Suppressor macrophage treated with lipopolysaccharide for 1 hour (primary cell): ENCODE results near the gene TMEM252.

Source experiments
- DNase-seq, 3 donors: peaks; one replicate each; pipeline ENCODE4 v3.0.0-alpha.2; 2020 to 2022

The TMEM252 gene

DNA sequence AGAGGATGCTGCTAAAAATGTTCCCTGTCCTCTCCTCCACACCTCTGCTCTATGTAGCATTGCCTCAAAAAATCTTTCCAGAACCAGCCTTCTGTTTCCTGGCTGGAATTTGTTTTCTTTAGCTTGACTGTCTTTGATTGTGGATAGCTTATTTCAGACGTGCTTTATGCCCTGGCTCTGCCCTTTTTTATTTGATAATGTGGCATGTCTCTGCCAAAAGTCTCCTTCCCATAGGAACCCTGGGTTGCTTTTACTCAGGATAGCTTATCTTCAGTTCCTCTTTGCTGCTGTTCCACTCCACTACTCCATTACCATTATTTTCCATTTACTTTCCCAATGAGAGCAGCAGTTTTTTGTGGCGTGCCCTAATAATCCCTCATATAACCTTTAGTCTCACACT, 885 bp upstream of the TMEM252 start:
- no peak for DNase-seq

- DNase-seq: no peak
These were observed 2.5 kb downstream of the TMEM252 start for GRCh38 chr9:68538200-68538599.

GRCh38 chr9:68537616-68537880, 3.1 kb downstream of the TMEM252 start:
- no peak for DNase-seq

DNA sequence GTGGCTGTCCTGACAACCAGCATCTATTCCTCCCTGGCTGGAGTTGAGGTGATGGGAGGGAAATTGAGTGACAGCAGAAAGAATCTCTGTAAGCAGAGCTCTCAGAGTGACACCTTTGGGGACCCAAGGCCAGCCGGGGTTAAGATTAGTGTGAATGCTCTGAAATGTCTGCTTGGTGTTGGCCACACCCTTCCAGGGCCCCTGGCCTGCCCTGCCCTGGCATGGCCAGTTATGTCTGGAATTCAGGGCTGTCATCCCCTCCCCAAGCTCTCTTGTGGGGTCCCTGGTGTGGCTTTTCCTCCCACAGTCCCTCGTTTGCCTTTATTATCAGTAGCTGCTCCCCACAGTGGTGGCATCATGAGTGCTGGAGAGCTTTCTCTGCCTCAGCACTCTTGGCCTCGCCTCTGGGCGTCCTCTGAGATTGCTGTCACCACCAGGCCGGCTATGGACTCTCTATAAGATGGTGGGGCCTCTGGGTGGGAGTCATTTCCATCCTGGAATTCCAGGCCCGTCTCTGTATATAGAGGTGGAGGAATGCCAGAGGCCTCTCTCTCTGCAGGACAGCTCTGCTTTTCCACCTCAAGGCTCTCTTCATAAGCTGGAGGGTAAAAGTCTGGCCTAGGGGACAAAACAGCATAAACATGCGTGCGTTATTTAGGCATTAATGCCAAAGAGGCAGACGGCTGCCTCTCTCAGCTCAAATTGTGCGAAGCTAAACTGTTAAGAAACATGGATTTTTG, 3.6 kb downstream of the TMEM252 start:
- no peak for DNase-seq

DNA sequence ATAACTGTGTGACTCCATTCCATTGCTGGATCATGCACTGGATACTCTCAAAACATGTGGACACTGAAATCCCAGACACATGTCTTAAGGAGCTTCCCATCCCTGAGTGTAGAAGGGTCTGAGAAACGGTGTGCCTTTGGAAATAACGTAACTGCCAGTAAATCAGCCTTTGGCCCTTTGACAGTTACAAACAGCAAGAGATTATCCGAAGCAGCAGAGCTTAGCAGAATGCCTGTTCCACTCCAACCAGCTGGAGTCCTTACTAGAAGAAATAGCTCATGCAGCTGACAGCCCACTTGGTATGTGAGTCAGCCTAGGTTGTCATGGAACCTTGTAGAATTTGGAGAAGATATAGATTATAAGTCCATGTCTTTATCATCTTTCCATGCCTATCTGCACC, 7.0 kb downstream of the TMEM252 start:
- no peak for DNase-seq

GRCh38 chr9:68532131-68532530, 8.6 kb downstream of the TMEM252 start:
- DNase-seq: peak in 2 of 3 donors; percentile 12 to 17

GRCh38 chr9:68530618-68531017, 10.1 kb downstream of the TMEM252 start:
- DNase-seq: peak in 2 of 3 donors; percentile 11 to 41

- DNase-seq: no peak
These were observed 17.2 kb downstream of the TMEM252 start for GRCh38 chr9:68523367-68523936.

- DNase-seq: no peak
These were observed 17.7 kb downstream of the TMEM252 start for GRCh38 chr9:68522954-68523353.

DNA sequence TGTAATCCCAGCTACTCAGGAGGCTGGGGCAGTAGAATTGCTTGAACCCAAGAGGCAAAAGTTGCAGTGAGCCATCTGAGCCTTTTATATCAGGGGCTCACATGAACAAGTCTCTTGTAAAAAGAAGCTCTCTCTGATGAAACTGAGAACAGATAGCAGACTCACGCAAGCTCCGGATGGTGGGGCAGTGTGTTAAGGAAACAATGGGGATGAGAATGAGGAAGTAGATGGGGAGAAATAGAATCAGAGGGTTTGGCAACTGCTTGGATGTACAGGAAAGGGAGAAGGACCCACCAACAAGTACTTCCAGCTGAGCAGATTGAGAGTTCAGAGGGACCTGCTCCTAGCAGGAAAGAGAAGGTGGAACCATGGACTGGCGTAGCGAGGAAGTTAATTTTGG, 18.6 kb downstream of the TMEM252 start:
- DNase-seq: peak; percentile 68 to 72 (median 70)

DNA sequence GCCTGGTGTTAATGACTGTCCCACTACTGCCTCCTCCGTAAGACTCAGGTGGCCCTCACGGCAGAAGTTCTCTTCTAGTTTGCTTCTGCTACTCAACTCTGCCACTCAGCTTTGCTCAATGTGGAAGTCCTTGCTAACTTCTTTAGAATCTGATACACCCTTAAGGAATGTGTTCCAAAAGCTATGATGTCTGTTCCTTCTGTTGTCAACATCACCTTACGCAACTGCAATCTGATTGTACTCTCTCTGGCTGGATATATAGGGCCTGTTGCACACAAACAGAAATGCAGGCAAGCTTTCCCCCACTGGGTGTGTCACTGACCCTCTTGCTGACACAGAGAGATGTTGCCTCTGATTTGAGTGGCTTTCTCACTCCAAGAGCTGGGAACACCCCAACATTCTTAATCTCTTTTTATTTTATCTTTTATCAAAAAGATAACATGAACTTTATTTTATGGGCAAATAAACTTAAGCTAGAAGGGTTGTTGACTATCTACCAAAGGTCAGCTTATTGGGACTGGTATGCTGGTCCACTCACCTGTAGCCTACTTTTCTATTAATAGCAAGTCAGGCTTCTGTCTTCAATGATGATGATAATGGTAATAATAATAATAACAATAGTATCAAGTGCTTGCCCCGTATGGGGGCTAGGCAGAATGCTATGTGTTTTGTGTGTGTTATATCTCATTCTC, 25.2 kb downstream of the TMEM252 start:
- peak in 2 of 3 donors; percentile 12 to 23 for DNase-seq

DNA sequence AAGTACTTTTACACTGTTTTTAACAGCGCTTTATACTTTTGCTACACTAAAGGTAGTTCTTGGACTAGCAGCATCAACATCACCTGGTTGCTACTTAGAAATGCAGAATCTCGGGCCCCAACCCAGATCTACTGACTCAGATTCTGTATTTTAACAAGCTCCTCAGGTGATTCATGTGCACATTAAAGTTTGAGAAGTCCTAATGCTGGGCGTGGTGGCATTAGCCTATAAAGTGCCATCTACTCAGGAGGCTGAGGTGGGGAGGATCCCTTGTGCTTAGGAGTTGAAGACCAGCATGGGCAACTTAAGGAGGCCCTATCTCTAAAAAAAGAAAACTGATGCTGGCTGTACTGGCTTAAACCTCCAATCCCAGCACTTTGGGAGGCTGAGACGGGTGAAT, 26.7 kb downstream of the TMEM252 start:
- no peak for DNase-seq

- no peak for DNase-seq
These were observed 27.3 kb downstream of the TMEM252 start for GRCh38 chr9:68513385-68513784.

GRCh38 chr9:68509689-68510088, 31.0 kb downstream of the TMEM252 start:
- DNase-seq: no peak

DNA sequence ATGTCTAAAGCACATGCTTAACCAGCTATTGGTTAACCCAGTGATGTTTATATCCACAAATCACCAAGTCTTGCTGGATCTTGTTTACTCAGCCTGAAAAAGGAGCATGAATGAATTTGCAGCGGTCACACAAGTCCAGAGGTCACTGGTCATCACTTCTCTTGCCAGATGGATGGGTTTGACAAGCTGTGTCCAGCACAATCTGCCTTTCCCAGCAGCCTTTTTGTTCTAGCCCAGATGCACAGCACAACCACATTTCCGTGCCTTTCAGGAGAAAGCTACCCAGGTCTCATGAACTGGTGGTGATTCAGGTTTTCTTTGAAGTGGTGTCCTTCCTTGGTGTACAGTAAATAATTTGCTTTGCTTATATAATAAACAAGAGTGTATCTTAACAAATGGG, 32.1 kb downstream of the TMEM252 start:
- no peak for DNase-seq

- DNase-seq: no peak
These were observed 32.9 kb downstream of the TMEM252 start for GRCh38 chr9:68507806-68508145.

DNA sequence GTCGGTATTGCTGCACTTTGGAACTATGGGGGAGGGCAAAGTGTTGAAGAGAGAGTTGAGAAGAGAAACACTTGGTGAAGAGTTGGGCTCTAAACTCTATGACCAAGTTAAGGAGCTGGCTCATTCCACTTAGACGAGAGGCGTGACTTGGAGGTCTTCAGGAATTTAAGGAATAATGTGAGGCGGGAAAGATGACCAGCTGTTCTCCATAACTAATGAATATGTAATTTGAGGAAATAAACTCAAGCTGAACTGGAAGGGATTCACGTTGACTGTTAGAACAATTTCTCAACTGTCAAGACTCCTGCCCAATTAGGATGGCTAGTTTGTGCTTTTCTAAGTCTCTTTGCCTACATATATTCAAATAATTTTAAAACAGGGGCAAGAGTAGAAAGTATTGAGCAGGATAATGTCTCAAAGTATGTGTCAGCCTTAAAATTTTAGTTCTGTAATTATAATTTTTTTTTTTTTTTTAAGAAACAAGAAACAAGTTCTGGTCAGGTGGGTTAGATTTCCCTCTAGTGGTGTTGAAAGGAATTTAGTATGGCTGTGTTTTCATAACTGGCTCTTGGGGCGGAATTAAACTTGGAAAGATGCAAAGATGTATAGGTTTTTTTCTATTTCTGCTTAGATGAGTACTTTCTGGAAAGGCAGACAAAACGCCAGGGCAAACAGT, 33.4 kb downstream of the TMEM252 start:
- DNase-seq: peak; percentile 37 to 54 (median 50)

GRCh38 chr9:68506551-68506950, 34.1 kb downstream of the TMEM252 start:
- peak in 2 of 3 donors; percentile 36 to 41 for DNase-seq

DNA sequence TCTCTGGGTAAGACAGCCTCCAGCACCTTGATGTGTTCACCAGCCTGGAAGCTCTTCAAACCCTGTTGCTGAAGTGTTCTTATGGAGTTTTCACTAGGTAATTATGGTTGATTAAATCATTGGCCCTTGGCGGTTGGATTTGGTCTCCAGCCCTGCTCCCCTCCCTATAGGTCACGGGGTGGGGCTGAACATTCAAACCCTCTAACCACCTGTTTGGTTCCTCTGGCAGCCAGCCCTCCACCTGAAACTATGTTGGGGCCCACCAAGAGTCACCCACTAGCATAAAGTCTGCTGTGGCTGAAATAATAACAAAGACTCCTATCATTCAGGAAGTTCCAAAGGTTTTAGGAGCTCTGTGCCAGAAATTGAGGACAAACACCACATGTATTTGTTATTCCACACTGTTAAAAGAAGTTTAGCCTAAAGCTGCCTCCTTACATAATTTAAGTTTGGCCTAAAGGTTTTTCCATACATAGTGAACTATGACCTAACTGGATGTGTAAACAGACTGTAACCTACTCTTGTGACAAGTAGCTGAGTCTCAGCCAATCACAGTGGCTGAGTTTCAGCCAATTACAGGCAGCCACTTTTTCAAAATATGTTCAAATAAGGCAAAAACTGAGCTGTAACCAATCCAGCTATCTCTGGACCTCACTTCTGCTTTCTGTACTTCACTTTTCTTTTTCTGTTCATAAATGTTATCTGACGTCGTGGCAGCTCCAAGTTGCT, 34.8 kb downstream of the TMEM252 start:
- DNase-seq: peak; percentile 43 to 73 (median 63)

DNA sequence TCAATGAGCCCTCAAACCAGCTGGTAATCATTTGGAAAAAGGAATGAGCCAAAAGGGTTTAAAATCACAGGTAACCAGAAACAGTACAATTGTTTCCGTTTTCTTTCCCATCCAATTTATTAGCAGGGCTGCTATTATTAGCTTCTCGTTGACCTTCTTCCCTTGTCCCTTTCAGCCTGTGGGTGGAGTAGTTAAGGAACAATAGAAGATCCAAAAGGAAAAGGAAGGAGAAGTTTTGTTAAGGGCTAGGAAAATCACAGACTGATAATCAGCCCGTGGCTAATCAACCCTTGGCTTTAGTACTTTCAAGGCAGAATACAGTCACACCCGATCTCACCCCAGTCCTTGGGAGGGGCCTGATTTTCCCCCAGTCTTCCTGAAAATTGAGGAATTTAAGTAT, 38.4 kb downstream of the TMEM252 start:
- DNase-seq: no peak

DNA sequence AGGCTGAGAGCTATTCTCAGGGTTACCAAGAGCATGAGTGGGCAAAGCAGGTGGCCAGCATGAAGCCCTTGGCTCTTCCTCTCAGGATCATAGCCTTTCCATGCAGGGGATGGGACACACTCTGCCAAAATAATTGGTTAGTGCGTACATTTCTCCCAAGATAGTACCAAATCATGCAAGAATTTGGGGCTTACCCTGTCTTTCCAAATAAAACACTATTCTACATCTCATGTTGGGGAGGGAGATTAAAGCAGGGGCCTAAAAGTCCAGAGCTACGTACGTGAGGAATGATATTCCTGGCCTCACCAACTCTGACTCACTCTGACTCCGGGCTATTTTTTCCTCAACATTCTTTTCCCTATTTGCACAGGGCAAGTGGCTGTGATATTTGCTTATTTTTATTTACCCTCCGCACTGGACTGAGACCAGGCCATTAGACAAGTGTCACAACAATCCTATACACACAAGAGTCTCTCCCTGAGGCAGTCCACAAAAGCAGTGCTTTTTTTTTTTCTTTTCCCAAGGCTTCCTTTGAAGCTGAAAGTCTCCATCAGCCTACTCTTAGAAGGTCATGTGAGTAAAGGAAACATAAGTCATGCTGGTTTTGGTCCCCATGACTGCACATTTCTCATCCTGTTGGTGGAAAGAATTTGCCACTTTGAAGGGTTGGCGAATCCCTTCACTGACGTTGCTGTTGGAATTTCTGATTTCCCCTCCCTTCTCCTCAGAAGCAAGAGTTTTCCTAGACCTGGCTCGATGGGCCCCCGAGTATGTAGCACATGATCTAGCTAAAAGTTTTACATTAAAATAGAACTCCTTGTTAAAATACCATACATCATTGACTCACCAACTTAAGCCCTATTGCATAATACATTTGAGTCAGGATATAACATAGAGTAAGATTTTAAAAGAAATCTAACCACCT, 40.0 kb downstream of the TMEM252 start:
- peak; percentile 45 to 55 (median 48) for DNase-seq

DNA sequence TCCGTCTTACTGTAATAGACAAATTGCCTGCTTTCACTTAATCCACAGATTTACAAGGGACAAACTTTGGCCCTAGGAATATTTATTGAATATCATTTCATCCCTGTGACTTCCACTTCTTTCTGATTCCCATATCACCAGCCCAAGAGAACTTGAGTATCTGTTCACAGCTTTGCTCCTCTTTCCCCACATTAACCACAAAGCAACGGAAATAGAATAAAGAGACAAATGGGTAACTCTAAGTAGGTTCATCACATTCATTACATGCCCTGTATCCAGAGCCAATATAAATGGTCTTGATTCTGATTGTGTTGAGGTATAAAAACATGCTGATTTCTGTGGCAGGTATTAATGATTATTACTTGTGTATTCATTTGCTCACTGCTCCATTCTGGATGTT, 41.9 kb downstream of the TMEM252 start:
- DNase-seq: no peak
